Cerebellar nuclear complex (tissue), 1 donor: ENCODE measurements around the gene KIF25.
"Not testable (repeated sequence)": the region's sequence is repeated elsewhere in the genome, so short reads cannot be mapped to it uniquely, and the experiment has no call there.

Source experiments
- DNase-seq, 2 experiments: peaks; one replicate each; lab custom pipeline; 2025; lab: John Stamatoyannopoulos, UW

The KIF25 gene

GRCh38 chr6:168070804-168071203 is 73.3 kb downstream of the KIF25 start:
- no peak for DNase-seq

DNA sequence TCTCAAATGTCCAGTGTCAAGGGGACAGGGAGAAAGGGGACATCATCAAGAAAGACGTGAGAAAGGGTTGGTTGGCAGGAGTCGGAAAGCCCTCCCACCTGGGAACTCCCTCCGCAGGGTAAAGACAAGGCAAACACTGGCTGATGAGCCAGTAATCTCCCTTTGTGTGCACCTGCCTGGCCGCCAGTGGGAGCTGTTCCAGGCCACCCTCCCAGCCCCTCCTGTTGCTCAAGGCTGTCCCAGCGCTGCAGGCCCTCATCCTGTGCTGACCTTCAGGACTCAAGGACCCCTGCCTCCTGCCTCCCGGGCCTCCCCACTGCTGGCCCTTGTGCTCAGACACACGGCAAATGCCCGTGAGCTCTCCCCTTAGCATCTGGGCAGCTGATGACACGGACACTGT is 74.1 kb downstream of the KIF25 start:
- DNase-seq: no peak

GRCh38 chr6:168072261-168072660 is 74.8 kb downstream of the KIF25 start:
- DNase-seq: no peak

DNA sequence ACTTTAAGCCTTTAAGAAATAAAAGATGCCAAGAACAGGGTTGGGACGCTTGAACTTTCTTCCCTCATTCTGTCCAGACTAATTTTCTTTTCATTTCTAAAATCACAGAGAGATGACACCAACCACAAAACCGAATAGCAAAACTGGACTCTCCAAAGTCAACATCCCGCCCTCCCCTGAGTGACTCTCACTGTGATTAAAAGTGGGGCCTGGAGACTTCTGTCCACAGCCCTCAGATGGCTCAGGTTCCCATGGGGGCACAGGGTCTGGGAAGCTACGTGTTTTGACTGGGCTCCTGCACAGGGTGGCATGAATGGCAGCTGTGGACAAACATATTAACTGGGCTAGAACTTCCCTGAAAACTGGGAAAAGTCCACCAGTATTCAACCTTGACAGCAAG is 75.3 kb downstream of the KIF25 start:
- no peak for DNase-seq

DNA sequence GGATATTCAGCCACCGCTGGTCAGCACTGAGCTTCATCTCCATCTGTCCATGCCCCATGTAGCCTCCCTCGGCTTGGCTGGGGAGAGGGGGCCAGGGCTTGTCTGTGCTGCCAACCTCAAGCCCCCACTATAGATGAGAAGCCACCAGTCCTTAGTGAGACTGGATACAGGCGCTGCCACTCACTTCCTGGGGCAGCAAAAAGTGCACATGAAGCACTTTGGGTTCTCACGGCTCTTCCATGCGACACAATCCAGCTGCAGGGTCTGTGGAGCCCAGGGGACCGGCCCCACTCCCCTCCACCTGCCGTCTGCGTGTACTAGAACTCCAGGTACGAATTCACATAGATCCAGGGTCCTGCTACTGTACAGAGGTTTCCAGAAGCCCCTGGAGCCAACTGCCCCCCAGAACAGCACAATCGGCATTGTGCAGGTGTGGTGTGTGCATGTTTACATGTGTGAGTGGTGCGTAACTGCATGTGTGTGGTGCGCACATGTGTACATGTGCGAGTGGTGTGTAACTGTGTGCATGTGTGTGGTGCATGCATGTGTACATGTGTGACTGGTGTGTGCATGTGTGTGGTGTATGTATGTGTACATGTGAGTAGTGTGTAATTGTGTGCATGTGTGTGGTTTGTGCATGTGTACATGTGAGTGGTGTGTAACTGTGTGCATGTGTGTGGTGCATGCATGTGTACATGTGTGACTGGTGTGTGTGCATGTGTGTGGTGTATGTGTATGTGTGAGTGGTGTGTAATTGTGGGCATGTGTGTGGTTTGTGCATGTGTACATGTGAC is 76.7 kb downstream of the KIF25 start:
- DNase-seq: no peak

- DNase-seq: no peak
Observed at GRCh38 chr6:168075216-168075615, 77.7 kb downstream of the KIF25 start.

DNA sequence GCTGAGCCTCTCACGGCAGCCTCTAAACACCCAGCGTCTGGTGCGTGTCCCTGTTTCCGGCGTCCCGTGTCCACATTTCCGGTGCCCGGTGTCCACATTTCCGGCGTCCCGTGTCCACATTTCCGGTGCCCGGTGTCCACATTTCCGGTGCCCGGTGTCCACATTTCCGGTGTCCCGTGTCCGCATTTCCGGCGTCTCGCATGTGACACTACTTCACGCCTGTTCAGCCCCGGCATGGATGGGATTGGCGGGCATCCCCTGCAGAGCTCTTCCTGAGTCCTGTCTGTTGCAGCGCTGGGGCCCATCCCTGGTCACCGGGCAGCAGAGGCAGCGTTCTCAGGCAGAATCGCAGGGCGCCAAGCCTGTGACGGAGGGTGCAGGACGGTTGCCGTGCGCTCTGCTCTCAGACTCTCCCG is 78.3 kb downstream of the KIF25 start:
- no peak for DNase-seq

DNA sequence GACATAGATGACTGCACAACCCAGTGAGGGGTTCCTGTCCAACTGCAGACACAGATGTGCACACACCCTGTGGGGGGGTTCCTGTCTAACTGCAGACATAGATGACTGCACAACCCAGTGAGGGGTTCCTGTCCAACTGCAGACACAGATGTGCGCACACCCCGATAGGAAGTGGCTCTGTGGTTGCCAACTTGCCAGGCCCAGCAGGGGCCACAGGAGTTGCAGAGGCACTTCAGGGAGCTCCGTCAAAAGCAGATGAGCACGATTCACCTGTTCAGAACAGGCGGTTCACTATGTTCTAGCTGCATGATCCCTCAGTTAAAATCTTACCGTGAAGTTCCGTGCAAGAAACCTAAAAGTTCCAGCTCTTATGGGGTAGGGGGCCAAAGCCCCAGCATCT is 79.9 kb downstream of the KIF25 start:
- not testable (repeated sequence) for DNase-seq

DNA sequence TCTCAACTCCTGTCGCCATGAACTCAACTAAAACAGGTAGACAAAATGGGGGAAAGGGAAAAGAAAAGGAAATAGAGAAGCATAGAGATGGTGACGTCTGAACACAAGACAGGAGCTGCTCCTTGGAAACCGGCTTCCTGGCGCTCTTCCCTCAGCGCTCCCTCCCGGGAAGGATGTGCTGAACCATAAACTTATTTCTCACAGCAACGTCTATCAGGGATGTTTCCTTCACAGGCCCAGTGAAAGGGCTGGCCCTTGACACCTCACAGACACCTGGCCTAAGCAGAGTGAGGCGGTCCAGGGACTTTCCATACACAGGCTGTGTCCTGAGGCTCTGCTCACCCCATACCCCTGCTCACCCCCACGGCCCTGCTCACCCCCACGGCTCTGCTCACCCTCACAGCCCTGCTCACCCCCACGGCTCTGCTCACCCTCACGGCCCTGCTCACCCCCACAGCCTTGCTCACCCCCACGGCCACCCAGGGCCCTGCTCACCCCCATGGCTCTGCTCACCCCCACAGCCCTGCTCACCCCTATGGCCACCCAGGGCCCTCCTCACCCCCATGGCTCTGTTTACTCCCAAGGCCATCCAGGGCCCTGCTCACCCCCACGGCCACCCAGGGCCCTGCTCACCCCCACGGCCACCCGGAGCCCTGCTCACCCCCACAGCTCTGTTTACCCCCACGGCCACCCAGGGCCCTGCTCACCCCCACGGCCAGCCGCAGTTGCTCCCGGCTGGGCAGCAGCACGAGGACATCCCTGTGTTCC is 80.9 kb downstream of the KIF25 start:
- DNase-seq: no peak

DNA sequence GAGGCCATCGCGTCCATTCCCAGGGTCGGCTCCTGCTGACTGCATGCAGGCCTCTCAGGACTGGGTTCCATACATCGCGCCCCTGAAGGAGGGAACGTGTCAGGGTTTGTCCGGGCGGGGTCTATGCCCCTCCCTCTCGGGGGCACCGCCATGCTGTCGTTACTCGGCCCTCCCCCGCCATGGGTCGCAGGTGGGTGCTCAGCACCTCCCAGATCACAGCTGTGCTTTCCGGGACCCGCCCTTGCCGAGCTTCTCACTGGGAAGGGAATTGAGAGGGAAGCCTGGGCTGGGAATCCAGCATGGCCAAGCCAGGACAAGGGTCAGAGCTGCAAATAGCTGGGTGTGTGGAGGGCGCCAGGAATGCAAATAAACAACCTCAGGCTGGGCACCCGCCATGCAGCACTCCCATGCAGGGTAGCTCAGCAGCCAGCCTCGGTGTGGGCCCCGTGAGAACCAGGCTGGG is 81.5 kb downstream of the KIF25 start, which contains the start of gene FRMD1:
Gene FRMD1 (minus strand): TSS at position 270 of the 463 bp plus-strand sequence. CDS start 118 bp downstream, at position 152.
- no peak for DNase-seq

GRCh38 chr6:168080393-168081077 is 83.1 kb downstream of the KIF25 start:
- DNase-seq: no peak

- DNase-seq: no peak
Observed at GRCh38 chr6:168081858-168082546, 84.5 kb downstream of the KIF25 start.

DNA sequence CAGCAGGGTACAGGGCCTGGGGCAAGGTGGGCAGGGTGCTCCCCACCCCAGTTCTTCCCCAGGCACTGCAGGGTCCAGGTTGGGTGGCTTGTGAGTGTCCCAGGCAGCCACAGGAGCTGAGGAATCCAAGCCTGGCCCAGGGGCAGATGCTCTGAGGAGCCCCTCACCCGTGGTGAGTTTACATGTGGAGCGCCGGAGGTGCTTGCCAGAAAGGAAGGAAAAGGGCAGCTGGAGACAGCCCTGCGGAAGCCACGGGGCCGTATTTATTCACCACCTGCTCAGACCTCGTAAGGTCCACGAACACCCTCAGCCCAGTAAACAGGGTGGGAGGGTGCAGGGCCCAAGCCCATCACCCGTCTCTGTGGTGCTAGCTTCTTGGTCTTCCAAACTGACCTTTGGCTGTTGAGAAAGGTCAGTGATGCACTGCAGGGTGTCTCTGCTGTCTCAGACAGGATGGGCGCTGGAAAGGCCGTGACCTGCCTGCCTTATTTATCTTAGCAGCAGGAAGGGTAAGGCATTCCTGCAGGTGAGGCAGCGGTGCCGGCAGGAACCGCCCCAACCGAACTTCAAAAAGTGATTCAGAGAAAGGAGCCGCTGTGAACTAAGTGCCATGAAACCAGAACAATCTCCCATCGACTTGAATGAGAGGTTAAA is 85.5 kb downstream of the KIF25 start:
- no peak for DNase-seq

DNA sequence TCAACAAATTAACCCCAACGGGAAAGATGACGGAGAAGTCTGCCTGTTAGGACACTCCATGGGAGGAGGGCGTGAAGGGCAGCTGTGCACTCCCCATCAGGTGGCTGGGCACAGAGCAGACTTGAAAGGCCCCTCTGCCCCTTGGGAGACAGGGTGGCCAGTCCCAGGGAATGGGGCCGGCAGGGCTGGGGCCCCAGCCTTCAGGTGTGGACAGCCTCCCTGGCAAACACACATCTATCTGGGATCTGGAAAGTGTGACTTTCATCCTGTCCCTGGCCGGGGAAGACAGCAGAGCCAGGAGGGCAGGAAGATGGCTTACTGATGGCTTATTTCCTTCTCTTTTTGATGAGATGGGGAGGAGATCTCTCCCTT is 86.0 kb downstream of the KIF25 start:
- DNase-seq: no peak

- no peak for DNase-seq
Observed at GRCh38 chr6:168084465-168085160, 87.1 kb downstream of the KIF25 start.

DNA sequence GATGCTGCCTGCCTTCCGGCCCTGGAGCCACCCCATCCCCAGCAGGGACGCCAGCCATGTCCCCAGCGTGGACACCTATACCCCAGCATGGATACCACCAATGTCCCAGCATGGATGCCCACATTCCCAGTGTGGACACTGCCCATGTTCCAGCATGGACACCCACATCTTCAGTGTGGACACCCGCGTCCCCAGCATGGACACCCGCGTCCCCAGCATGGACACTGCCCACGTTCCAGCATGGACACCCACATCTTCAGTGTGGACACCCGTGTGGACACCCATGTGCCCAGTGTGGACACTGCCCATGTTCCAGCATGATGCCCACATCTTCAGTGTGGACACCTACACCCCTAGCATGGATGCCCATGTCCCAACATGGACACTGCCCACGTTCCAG is 88.6 kb downstream of the KIF25 start:
- DNase-seq: no peak

DNA sequence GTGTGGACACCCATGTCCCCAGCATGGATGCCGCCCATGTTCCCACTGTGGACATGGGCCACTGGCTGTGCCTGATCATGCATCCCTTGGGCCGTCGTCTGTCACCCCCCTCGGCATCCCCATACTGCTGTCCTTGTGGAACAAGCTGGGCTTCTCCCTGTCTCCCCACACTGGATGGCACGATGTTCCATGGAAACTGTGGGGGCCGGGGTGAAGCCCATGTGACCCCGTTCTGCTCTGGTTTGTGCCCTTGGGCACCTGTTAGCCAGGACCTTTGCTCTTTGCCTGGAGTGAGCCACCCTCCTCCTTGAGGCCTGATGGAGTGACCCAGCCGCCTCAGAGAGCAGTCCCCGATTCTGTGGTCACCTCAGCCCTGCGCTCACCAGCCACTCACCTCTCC is 89.1 kb downstream of the KIF25 start:
- no peak for DNase-seq

DNA sequence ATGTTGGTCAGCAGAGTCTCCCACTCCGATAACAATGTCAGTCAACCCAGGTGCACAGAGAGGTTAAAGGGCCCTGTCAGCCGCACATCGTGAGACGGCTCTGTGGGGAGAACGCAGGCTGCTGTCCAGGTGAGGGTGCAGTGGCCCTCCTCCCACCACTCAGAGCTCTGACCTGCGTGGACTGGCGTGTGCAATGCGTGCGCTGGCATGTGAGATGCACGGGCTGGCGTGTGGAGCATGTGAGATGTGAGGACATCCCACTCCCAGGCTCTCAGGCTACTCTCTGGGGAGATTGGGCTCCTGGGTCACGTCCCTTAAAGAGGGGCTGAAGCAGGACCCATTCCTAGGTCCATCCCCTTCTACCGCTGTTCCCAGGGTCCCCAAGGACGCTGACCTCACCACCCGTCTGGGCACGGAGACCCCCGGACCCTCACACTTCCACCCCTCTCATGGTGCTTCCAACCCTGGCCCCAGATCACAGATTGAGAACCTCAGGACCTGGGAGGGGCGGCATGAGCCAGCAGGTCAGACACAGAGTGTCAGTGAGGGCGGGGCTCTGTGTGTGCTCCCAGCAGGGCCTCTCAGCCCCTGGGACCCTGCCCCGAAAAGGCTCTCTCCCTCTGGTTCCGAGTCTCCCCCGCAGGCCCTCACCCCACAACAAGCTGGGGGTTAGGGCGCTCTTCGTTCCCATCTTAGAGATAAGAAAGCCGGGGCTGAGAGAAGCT is 90.1 kb downstream of the KIF25 start:
- no peak for DNase-seq

DNA sequence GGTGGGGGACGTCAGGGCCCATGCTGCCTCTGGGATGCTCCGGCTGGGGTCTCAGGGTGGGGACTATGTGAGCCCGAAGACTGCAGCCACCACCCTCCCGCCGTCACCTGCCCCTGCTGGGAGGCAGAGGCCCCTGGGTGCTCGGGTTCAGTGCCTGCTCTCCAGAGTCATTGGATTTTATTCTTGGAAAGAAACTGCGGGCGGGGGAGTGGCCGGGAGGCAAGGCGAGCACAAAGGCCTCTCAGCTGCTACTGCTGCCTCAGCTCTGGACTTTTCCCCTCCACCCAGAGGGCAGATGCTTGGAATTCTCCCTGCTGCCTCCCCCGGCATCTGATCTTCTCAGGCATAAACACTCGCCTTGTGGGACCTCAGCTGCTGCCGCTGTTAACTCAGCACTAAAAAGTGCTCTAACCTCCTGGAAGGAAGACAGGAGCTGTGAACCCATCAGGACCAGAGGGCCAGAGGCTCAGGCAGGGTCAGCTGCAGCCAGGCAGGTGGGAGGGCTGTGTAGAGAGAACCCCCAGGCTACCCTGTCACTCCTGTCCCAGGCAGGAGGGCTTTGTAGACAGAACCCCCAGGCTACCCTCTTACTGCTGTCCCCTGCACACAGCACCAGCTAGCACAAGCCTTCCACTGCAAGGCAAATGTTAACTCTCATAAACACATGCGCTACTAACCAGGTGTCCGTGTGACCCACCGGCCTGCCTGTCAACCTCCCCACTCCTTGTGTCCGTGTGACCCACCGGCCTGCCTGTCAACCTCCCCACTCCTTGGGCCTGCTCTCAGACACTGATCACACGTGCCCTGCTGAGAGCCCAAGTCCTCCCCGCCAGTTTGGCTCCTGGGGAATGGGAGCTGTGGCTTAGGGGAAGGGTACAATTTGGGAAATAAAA is 90.9 kb downstream of the KIF25 start:
- no peak for DNase-seq
